ENCODE data around the gene SMC1A. TPM values are rescaled to one million over a fixed set of nuclear protein-coding genes. Genes with fewer than 3 reads are reported as not detected.

The SMC1A gene
- total and polyA plus RNA-seq, 2 of the 8 experiments (the other 6 are each of a cell fraction or from before 2014, with no cell fraction given): 22.2 to 98.1 TPM

DNA sequence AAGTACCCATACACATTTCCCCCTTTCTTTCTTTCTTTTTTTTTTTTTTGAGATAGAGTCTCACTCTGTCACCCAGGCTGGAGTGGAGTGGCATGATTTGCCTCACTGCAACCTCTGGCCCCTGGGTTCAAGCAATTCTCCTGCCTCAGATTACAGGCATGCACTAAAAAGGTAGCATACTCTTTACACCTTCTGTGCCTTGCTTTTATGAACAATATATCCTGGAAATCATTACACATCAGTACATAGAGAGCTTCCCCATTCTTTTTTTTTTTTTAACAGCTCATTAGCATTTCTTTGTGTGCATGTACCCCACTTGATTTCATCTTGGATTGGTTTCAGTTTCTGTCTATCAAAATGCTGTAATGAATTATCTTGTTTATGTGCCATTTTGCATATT is 30.4 kb upstream of the SMC1A start:
- no peak overlapping the region for H3K14ac ChIP-seq (ENCODE audit: insufficient read length)
- no peak overlapping the region for H3K18ac ChIP-seq (ENCODE audit: extremely low read depth, low read length)
- H3K36me3 ChIP-seq (ENCODE audit: control insufficient read depth in 2 of 4, insufficient read depth in 4 of 4, low read length in 3 of 4): no peaks in the 10 kb centered on the region
- ChIA-PET CTCF (ENCODE audit: partially characterized antibody) (interaction anchor here (0.7 to 3.7 kb wide), 2 partner anchors 28 to 140 kb away, joined by 3 to 17 read pairs; no protein-coding TSS in a partner anchor), POLR2A (ENCODE audit: partially characterized antibody) (interaction anchor here (0.5 kb wide), 1 partner anchor 61 kb away, joined by 3 read pairs; no protein-coding TSS in a partner anchor)
- no peak overlapping the region for H2BK120ac ChIP-seq (replicated peaks; ENCODE audit: low read depth, low read length)
- H3K4me1 ChIP-seq (replicated peaks in 1 of 4; ENCODE audit: control insufficient read depth in 3 of 4, insufficient read depth in 4 of 4, low read length in 3 of 4): no peaks in the 10 kb centered on the region
- no peak overlapping the region for H2BK5ac ChIP-seq (ENCODE audit: low read depth, low read length)
- H3K23ac ChIP-seq (ENCODE audit: insufficient read length): no peak overlapping the region
- no peak overlapping the region for H2BK15ac ChIP-seq (ENCODE audit: low read length)
- H3K79me1 ChIP-seq (ENCODE audit: low read depth, low read length): no peaks in the 10 kb centered on the region
- H4K5ac ChIP-seq (ENCODE audit: insufficient read length, low read depth, low read length): no peak overlapping the region
- H3K79me2 ChIP-seq (ENCODE audit: control insufficient read depth in 1 of 2, insufficient read depth in 2 of 2, low read length in 2 of 2): no peaks in the 10 kb centered on the region
- no peaks in the 10 kb centered on the region for H3K27me3 ChIP-seq (replicated peaks in 1 of 4; ENCODE audit: control insufficient read depth in 3 of 4, extremely low read depth in 1 of 4, insufficient read depth in 3 of 4, low read length in 3 of 4)
- H2AFZ ChIP-seq (ENCODE audit: low read length): no peak overlapping the region
- no peak overlapping the region for H3K4ac ChIP-seq (replicated peaks; ENCODE audit: insufficient read length, low read depth, low read length)
- no peak for DNase-seq (ENCODE audit: low read depth in 1 of 2, low spot score in 2 of 2)
- H4K20me1 ChIP-seq (replicated peaks in 1 of 2; ENCODE audit: control insufficient read depth in 1 of 2, insufficient read depth in 2 of 2, low read length in 2 of 2): no peaks in the 10 kb centered on the region
- H2AK5ac ChIP-seq (ENCODE audit: low read depth, low read length): no peak overlapping the region
- no peak overlapping the region for H3K9ac ChIP-seq (replicated peaks in 1 of 4; ENCODE audit: extremely low read depth in 1 of 4, low read depth in 3 of 4, low read length in 3 of 4)
- H3K4me2 ChIP-seq (ENCODE audit: insufficient read depth in 1 of 2, low read depth in 2 of 2, low read length in 2 of 2): no peak overlapping the region
- no peak overlapping the region for H2BK12ac ChIP-seq (ENCODE audit: low read depth, low read length)
- no peaks in the 10 kb centered on the region for H3K9me3 ChIP-seq (ENCODE audit: insufficient read depth in 2 of 2, low read depth in 1 of 2, low read length in 1 of 2)
- FAIRE-seq: no peak
- H4K91ac ChIP-seq (replicated peaks; ENCODE audit: insufficient read length, low read length): no peak overlapping the region
- no peak overlapping the region for H3K4me3 ChIP-seq (ENCODE audit: extremely low read depth in 1 of 4, insufficient read depth in 2 of 4, low read depth in 3 of 4, low read length in 4 of 4)
- no peaks in the 10 kb centered on the region for H3K23me2 ChIP-seq (ENCODE audit: low read depth, low read length)
- H3K27ac ChIP-seq (ENCODE audit: low read depth, low read length): no peak overlapping the region
- H2BK20ac ChIP-seq (ENCODE audit: low read length): no peak overlapping the region
- no peak overlapping the region for H3K56ac ChIP-seq (replicated peaks; ENCODE audit: insufficient read length, low read depth, low read length)
- H4K8ac ChIP-seq (ENCODE audit: extremely low read depth, insufficient read depth, low read length): no peak overlapping the region
- TF ChIP-seq, protein P1, sequence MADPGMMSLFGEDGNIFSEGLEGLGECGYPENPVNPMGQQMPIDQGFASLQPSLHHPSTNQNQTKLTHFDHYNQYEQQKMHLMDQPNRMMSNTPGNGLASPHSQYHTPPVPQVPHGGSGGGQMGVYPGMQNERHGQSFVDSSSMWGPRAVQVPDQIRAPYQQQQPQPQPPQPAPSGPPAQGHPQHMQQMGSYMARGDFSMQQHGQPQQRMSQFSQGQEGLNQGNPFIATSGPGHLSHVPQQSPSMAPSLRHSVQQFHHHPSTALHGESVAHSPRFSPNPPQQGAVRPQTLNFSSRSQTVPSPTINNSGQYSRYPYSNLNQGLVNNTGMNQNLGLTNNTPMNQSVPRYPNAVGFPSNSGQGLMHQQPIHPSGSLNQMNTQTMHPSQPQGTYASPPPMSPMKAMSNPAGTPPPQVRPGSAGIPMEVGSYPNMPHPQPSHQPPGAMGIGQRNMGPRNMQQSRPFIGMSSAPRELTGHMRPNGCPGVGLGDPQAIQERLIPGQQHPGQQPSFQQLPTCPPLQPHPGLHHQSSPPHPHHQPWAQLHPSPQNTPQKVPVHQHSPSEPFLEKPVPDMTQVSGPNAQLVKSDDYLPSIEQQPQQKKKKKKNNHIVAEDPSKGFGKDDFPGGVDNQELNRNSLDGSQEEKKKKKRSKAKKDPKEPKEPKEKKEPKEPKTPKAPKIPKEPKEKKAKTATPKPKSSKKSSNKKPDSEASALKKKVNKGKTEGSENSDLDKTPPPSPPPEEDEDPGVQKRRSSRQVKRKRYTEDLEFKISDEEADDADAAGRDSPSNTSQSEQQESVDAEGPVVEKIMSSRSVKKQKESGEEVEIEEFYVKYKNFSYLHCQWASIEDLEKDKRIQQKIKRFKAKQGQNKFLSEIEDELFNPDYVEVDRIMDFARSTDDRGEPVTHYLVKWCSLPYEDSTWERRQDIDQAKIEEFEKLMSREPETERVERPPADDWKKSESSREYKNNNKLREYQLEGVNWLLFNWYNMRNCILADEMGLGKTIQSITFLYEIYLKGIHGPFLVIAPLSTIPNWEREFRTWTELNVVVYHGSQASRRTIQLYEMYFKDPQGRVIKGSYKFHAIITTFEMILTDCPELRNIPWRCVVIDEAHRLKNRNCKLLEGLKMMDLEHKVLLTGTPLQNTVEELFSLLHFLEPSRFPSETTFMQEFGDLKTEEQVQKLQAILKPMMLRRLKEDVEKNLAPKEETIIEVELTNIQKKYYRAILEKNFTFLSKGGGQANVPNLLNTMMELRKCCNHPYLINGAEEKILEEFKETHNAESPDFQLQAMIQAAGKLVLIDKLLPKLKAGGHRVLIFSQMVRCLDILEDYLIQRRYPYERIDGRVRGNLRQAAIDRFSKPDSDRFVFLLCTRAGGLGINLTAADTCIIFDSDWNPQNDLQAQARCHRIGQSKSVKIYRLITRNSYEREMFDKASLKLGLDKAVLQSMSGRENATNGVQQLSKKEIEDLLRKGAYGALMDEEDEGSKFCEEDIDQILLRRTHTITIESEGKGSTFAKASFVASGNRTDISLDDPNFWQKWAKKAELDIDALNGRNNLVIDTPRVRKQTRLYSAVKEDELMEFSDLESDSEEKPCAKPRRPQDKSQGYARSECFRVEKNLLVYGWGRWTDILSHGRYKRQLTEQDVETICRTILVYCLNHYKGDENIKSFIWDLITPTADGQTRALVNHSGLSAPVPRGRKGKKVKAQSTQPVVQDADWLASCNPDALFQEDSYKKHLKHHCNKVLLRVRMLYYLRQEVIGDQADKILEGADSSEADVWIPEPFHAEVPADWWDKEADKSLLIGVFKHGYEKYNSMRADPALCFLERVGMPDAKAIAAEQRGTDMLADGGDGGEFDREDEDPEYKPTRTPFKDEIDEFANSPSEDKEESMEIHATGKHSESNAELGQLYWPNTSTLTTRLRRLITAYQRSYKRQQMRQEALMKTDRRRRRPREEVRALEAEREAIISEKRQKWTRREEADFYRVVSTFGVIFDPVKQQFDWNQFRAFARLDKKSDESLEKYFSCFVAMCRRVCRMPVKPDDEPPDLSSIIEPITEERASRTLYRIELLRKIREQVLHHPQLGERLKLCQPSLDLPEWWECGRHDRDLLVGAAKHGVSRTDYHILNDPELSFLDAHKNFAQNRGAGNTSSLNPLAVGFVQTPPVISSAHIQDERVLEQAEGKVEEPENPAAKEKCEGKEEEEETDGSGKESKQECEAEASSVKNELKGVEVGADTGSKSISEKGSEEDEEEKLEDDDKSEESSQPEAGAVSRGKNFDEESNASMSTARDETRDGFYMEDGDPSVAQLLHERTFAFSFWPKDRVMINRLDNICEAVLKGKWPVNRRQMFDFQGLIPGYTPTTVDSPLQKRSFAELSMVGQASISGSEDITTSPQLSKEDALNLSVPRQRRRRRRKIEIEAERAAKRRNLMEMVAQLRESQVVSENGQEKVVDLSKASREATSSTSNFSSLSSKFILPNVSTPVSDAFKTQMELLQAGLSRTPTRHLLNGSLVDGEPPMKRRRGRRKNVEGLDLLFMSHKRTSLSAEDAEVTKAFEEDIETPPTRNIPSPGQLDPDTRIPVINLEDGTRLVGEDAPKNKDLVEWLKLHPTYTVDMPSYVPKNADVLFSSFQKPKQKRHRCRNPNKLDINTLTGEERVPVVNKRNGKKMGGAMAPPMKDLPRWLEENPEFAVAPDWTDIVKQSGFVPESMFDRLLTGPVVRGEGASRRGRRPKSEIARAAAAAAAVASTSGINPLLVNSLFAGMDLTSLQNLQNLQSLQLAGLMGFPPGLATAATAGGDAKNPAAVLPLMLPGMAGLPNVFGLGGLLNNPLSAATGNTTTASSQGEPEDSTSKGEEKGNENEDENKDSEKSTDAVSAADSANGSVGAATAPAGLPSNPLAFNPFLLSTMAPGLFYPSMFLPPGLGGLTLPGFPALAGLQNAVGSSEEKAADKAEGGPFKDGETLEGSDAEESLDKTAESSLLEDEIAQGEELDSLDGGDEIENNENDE (IDR thresholded peaks at IDR 0.05; ENCODE audit: insufficient replicate concordance, low read length): no peak
